Cardiac septum (tissue), 1 donor: Measurements from ENCODE around the gene CHN2. TPM values are rescaled to one million over a fixed set of nuclear protein-coding genes. Genes with fewer than 3 reads are reported as not detected.

Experiments used
- DNase-seq: peaks from one replicate; pipeline ENCODE4 v3.0.0-alpha.2; 2020; ENCODE audit warnings: low spot score
- intact Hi-C: fragments of 100-400 bp; cut with DNase I; formaldehyde crosslinking; loops from one replicate; pipeline ENCODE4 v1.14.0; 2022
- long read RNA-seq: library from polyadenylated mRNA; unstranded; transcript quantifications from one replicate; pipeline ENCODE4 v2.0.0, GENCODE V29; 2021
- total RNA-seq: library from RNA; stranded (reverse); fragmentation: NEBNext Ultra II Directional; extraction: Animal tissue kit (Norgen Biotek cat#: 25700); gene quantifications from one replicate; pipeline ENCODE4 v1.2.1, GENCODE V29; 2021
- donor health status: DM: no; HTN: no; CAD: no.

Gene CHN2
- 33.6 TPM for total RNA-seq
- long read RNA-seq, partial matches to known transcripts = 4 of 27 reads
- long read RNA-seq, other reads (novel, unspliced or antisense) = 20 of 27 reads

DNA sequence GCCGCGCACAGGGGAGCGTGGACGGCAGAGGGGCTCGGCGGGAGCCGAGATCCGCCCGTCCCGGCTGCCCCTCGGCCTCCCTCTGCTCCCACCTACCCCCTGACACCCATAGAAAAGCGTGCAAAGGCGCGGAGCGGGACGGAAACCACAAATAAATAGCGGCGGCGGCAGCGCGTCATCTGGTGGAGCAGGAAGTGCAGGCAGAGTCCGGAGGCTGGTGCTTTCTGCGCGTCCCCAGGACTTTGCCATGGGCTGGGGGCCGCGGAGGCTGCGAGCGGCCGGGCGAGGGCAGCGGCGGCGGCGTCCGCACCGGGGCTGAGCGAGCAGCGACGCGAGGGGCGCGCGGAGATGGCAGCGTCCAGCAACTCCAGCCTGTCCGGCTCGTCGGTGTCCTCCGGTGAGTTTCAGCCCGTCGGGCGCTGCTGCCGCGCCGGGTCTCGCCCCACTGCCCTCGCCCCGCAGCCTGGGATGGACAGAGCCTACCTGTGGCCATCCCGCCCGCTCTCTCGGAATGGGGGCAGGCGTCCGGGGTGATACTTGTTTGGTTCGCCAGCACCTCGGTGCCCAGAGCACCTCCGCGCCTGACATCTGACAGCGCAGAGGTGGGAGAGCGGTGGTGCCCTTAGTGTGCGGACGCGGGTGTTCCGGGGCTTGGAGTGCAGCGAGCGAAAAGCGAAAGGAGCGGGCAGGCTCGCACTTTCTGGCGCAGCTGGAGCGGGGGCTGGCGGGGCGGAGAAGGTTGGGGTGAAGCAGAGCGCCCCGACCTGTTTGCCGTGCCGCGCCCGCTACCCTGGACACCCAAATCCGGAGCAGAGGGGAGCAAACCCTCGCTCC lies at the start of gene CHN2:
Gene CHN2, plus strand, starts transcription at position 182 of the 834 bp plus-strand sequence.
- DNase-seq = peak; percentile 83
- intact Hi-C loops = loop anchor here (5.0 to 10.0 kb wide), 3 partner anchors 152 to 410 kb away; no protein-coding TSS in a partner anchor

DNA sequence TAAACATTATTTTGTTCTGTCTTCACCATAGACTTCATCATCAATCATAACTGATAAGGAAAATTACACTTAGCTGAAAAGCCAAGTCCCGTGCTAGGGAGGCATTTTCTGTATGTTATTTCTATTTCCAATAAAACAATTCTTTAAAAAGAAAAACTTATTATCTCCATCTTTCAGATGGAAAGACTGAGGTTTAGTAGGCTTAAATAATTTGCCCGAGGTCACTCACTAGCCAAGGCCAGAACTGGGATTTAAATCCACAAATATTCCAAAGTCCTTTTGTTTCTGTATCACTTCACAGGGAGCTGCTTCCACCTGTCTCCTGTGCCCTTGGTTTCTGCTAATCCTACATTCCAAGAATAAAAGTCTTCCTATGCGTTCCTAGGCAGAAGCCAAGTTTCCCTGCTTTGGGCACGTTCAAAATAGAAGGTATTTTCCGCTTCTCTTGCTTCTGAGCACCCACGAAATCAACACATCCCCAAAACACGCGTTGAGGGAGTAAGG lies 49.0 kb upstream of the CHN2 start:
- DNase-seq = no peak

DNA sequence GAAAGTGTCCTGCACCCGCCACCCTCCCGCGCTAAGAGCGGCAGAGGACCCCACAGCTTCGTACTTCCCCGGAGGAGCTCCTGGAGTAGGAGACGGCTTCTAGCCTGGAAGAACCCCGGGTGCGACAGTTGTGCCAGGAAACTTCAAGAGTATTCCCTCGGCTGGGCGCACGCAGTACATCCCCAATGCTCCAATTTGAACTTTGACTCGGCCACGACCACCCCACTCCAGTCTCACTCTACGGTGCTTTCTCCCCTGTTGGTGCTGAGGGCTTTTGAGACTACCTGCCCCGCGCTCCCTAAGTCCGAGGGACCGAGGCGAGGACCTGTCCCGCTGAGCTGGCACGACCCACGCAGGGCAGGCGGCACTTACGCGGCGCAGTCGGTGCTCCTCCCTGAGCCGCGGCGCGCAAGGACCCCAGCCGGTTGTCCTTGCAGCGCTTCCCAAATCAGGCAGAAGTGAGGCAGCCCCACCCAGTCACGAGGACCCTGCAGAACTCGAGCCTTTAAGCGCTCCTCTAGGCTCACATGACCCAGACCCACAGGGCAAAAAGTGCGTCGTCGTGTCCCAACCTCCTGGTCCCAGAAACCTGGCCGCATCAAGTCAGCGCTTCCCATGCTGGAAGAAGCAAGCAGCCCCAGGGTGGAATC lies 48.4 kb upstream of the CHN2 start, which contains the start of gene CPVL:
Gene CPVL, minus strand, starts transcription at position 481 of the 650 bp plus-strand sequence. CDS start 25,476 bp downstream, outside the sequence.
- intact Hi-C loops = no loop called here
- DNase-seq = peak; percentile 83

More for the DNA sequence above, 49.0 kb upstream of the CHN2 start:
- intact Hi-C loops = no loop called here

DNA sequence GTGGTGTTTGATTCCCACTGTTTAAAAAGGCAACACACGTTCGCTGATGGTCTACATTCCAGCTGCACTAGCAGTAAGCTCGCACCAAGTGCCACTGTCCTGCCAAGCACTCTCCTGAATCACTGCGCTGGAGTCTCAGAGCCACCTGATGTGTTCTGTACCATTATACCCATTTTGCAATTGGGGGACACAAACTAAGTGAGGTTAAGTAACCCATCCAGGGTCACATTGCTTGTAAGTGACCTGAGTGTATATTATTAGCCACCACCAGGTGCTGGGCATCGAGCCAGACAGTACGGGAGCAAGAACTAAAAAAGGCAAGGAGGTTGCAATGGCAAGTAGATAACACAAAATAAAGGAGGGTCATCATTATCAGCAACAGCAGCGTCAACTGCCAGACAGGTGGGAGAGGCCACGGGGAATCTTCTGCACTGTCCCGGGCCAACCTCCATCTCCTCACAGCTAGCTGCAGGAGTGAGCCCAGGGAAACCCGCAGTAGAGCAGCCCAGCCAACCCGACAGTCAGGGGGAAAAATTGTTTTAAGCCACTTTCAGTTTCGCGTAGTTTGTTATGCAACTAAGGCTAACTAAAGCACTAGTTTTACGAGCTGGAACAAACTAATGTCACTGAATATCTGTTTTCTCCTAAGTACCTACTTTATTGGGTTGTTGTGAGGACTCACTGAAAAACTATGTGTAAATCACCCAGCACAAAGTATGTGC lies 47.5 kb upstream of the CHN2 start:
- DNase-seq = no peak
- intact Hi-C loops = no loop called here

DNA sequence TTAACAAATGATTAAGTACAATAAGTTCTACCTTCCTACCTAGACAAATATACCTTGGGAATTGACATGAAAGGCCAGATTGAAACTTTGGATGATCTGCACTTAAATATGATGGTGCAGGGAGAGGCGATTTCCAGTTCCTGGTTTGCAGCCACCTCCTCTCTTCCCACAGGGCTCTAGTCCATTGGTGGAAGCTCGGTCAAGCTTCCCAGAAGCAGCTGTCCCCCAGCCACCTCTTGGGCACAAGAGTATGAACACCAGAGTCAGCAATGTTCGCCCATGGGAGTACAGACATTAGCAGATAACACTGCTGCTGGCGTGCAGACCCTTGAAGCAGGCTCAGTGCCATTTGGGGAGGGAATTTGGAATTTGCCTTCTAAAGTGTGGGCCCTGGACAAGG lies 46.8 kb upstream of the CHN2 start:
- intact Hi-C loops = no loop called here
- DNase-seq = no peak

GRCh38 chr7:29149036-29149435 lies 45.5 kb upstream of the CHN2 start:
- intact Hi-C loops = no loop called here
- no peak for DNase-seq

DNA sequence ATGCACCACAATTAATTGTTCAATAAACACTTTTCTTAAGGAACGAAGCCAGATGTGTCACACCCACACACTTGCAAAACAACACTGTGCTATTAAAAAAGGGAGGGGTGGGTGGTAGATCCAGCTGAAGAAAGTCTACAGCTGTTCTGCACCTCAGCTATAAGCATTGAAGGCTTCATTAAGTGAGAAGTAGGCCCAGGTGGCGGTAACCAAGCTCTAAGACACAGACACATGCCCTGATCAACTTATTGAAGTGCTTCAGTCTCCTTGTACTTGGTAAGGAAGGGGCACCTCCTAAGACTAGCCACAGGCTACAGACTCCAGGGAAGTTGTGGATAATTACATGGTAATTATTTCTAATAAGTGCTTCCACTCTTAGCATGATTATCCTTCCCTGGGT lies 43.7 kb upstream of the CHN2 start:
- intact Hi-C loops = no loop called here
- DNase-seq = no peak

GRCh38 chr7:29154076-29154475 lies 40.5 kb upstream of the CHN2 start:
- no peak for DNase-seq
- intact Hi-C loops = no loop called here

DNA sequence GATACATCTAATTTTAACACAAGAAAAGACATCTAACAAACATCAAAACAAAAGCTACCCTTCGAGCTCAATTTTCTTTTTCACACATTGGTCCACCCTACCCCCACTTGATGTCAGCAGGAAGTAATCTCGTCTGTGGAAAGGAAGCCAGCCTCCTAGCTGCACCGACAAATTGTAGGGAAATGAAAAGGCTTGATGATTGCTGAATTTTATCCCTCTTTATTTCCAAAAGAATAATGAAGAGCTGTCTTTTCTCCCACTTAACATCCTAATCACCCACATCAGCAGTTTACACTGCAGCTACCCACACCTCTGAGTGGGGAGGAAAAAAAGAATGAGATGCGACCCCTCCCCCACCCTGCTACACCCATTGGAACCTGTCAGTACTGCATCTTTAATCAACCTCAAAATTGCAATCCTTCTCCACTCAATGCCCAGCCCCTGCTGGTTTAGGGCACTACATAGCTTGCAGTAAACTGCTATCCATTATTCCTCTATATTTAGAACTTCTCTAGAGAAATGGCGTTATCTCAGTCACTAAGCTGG lies 37.6 kb upstream of the CHN2 start:
- DNase-seq = no peak
- intact Hi-C loops = no loop called here

GRCh38 chr7:29158795-29159423 lies 35.7 kb upstream of the CHN2 start:
- no peak for DNase-seq
- intact Hi-C loops = no loop called here

GRCh38 chr7:29160080-29160479 lies 34.5 kb upstream of the CHN2 start:
- intact Hi-C loops = no loop called here
- no peak for DNase-seq

- intact Hi-C loops = no loop called here
- DNase-seq = no peak
These were observed 33.3 kb upstream of the CHN2 start for GRCh38 chr7:29161231-29161630.

GRCh38 chr7:29162577-29162976 lies 32.0 kb upstream of the CHN2 start:
- no peak for DNase-seq
- intact Hi-C loops = no loop called here

DNA sequence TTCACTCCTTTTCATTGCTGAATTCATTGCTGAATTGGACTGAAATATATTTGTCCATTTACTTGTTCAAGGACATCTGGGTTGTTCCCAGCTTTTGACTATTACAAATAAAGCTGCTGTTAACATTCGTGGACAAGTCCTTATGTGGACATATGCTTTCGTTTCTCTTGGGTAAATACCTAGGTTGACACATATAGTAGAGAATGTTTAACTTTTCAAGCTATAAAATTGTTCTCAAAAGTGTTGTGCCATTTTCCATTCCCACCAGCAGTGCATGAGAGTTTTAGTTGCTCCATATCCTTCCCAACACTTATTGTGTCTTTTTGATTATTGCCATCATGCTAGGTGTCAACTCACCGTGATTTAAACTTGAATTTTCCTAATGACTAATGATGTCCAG lies 30.7 kb upstream of the CHN2 start:
- DNase-seq = no peak
- intact Hi-C loops = no loop called here

DNA sequence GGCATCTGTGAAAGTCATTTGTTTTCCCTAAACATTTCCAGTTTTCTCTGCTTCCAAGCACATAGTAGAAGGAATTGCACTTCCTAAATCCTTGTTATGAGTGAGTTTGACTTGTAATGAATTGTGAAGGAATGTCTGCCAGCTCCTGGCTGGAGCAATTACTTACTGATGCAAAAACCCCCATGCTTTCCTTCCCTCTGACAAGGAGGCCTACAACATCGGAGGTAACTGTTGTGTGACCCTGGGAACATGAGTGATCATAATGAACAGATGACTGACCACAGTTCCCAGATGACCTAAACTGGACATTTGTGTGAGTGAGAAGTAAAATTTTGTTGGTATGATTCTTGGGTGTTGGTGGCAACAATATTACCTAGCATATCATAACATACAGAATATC lies 26.9 kb upstream of the CHN2 start:
- intact Hi-C loops = no loop called here

GRCh38 chr7:29170781-29171180 lies 23.8 kb upstream of the CHN2 start:
- DNase-seq = no peak
- intact Hi-C loops = no loop called here

More for the DNA sequence above, 26.9 kb upstream of the CHN2 start:
- no peak for DNase-seq

DNA sequence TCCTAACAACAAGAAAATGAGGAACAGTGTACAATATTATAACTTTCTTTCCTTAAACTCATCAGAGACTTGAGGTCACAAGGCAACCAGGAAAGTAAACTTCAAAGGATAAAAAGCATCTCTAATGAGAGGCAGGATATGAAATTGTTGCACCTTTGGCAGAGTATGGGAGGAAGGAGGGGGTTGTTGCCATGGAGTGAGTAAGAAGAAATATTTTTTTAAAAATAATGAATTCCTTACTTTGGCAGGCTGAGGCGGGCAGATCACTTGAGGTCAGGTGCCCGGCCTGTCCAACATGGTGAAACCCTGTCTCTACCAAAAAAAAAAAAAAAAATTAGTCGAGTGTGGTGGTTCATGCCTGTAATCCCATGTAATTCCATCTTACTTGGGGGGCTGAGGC lies 21.1 kb upstream of the CHN2 start:
- DNase-seq = no peak
- intact Hi-C loops = no loop called here

- intact Hi-C loops = no loop called here
- DNase-seq = no peak
These were observed 16.5 kb upstream of the CHN2 start for GRCh38 chr7:29177963-29178600.

DNA sequence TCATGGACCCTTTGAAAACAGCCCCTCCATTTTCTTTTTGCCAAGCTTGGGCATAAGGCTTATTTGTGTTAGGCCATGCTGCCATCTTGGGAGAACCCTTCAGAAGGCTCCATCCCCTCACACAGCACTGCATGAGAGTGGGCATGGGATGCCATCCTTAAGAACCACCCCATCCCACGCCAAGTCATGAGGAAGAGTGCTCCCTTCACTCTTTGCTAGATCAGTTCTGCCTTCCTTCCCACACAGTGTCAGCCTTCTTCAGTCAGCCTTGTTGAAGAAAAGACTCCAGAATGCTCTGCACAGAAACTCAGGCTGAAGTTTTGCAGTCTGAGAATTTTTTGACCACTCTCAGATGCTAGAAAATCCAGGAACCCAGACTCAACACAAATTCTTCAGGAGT lies 15.5 kb upstream of the CHN2 start:
- no peak for DNase-seq
- intact Hi-C loops = no loop called here
